Natural killer cell (primary cell): ENCODE measurements around the gene ARSI. TPM values are rescaled to one million over a fixed set of nuclear protein-coding genes. Genes with fewer than 3 reads are reported as not detected.

Experiments
- ATAC-seq, 3 donors: fragments of 150-1000 bp in 2 of 3; fragments of 200-7000 bp in 1 of 3; cut with Tn5 transposase; 1 replicate in 1 of 3; 2 replicates in 2 of 3; pipeline ENCODE4 v1.10.0; 2021; ENCODE audit warnings: mild to moderate bottlenecking in 2 of 3, moderate library complexity in 2 of 3
- DNase-seq, 2 donors: peaks; one replicate each; pipeline versions ENCODE4 v3.0.0 to v3.0.0-alpha.2; 2013 to 2021; ENCODE audit warnings: mixed read lengths in 1 of 2
- H3K27ac ChIP-seq: one replicate; pipeline ENCODE4 v1.5.1; 2013; ENCODE audit warnings: mild to moderate bottlenecking, low read length
- H3K27me3 ChIP-seq: one replicate; pipeline ENCODE4 v1.6.1; 2013; ENCODE audit warnings: low read length; ENCODE audit not compliant: control insufficient read depth, insufficient read depth
- H3K36me3 ChIP-seq: one replicate; pipeline ENCODE4 v1.6.1; 2013; ENCODE audit warnings: low read length; ENCODE audit not compliant: control insufficient read depth, insufficient read depth
- H3K4me1 ChIP-seq: one replicate; pipeline ENCODE4 v1.6.1; 2013; ENCODE audit warnings: low read length; ENCODE audit not compliant: control insufficient read depth, insufficient read depth
- H3K4me3 ChIP-seq: one replicate; pipeline ENCODE4 v1.5.1; 2013; ENCODE audit warnings: low read length
- H3K9me3 ChIP-seq: one replicate; pipeline ENCODE4 v1.6.1; 2013; ENCODE audit warnings: low read length; ENCODE audit not compliant: control insufficient read depth, insufficient read depth
- H3K27ac Mint-ChIP-seq, 2 donors: one replicate each; pipeline ENCODE4 v1.8.0; 2022; ENCODE audit warnings: mild to moderate bottlenecking in 2 of 2, mixed read lengths in 2 of 2, moderate library complexity in 1 of 2
- H3K27me3 Mint-ChIP-seq, 2 donors: one replicate each; pipeline ENCODE4 v1.8.0; 2022; ENCODE audit warnings: low read depth in 2 of 2, mixed read lengths in 2 of 2
- H3K36me3 Mint-ChIP-seq: one replicate; pipeline ENCODE4 v1.8.0; 2022; ENCODE audit warnings: mixed read lengths
- H3K4me1 Mint-ChIP-seq, 2 donors: one replicate each; pipeline ENCODE4 v1.8.0; 2022; ENCODE audit warnings: mixed read lengths in 2 of 2
- H3K4me3 Mint-ChIP-seq: one replicate; pipeline ENCODE4 v1.8.0; 2022; ENCODE audit warnings: mild to moderate bottlenecking, moderate library complexity, mixed read lengths
- H3K9me3 Mint-ChIP-seq, 2 donors: one replicate each; pipeline ENCODE4 v1.8.0; 2022; ENCODE audit warnings: mixed read lengths in 2 of 2
- CTCF ChIP-seq: fragments of 200-600 bp; IDR thresholded peaks from one replicate; pipeline ENCODE4 v1.8.0; 2022; ENCODE audit warnings: antibody characterized with exemption
- WGBS: methylation state at CpG from one replicate; pipeline ENCODE4 v1.1.7; 2013; ENCODE audit warnings: missing lambda C conversion rate; ENCODE audit not compliant: insufficient coverage; 5-methylcytosine and 5-hydroxymethylcytosine counted together
- intact Hi-C: fragments of 100-400 bp; cut with micrococcal nuclease; formaldehyde crosslinking; loops from one replicate; pipeline ENCODE4 v1.14.2; 2022
- total RNA-seq, 4 donors: library from RNA; stranded (reverse); fragments of 120-200 nt in 1 of 4; gene quantifications; one replicate each; pipeline versions ENCODE4 v1.2.3 to v1.2.4, GENCODE V29; 2013 to 2022

The ARSI gene
- total RNA-seq, 3 donors from 2014 or later (not counting 1 experiment from before 2014, with no cell fraction given), result 0.19 TPM; not detected in 2

DNA sequence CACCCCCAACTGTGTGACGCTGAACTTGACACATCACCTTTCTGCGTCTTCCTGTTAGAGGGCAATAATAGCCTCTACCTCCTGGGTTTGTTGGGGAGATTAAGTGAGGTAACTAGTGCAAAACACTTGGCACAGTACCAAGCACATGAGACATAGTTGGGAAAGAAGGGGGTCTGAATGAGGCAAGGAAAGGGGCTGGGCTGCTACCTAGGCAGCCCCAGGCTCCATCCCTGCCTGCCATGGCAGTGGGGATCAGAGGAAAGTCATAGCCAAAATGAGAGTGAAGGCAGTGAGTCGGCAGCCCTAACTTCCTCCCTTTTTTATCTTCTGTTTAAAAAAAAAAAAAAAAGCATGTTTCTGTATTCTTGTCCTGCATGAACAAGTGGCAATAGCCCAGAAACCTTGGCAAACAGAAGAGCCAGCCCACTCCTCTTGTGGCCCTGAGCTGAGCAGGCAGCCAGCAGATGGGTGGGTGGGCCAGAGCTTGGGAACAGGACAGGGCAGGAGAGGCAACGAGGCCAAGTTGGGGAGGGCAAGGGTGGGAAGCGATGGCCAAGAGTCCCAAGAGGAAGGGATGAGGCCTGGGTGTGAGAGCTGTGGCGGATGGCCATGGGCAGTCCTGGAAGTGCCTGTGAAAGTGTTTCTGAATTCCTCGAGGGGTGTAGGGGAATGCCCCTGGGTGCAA lies 24.5 kb downstream of the ARSI start:
- no peaks in the 10 kb centered on the region for H3K9me3 ChIP-seq
- no peaks in the 10 kb centered on the region for H3K36me3 ChIP-seq
- no peaks in the 10 kb centered on the region for H3K9me3 Mint-ChIP-seq
- ATAC-seq (no peak), DNase-seq (no peak)
- no peaks in the 10 kb centered on the region for H3K27me3 ChIP-seq
- H3K36me3 Mint-ChIP-seq, result no peaks in the 10 kb centered on the region
- peaks cover 0 to 14% of the 10 kb centered on the region in 2 donors for H3K27me3 Mint-ChIP-seq
- TF ChIP-seq CTCF, result no peak
- no peak overlapping the region for H3K4me3 ChIP-seq
- H3K4me1 ChIP-seq, result no peaks in the 10 kb centered on the region
- no peak overlapping the region for H3K27ac Mint-ChIP-seq
- intact Hi-C loops, result no loop called here
- no peak overlapping the region for H3K27ac ChIP-seq
- no peaks in the 10 kb centered on the region for H3K4me1 Mint-ChIP-seq
- 69% methylated on average over 6 of the region's 7 CpGs for WGBS
- no peak overlapping the region for H3K4me3 Mint-ChIP-seq

DNA sequence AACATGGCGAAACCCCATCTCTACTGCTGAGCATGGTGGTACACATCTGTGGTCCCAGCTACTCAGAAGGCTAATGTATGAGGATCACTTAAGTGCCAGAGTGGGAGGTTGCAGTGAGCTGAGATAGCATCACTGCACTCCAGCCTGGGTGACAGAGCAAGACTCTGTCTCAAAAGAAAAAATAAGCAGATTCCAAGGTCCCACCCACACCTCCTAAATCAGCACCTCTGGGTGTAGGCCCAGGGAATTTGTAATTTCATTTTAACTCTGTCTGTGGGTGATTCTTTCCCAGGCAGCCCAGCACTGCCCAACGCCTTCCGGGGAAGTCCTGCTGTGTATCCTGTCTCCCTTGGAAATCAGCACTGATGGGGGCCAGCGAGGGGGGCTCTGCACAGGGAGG lies 25.7 kb downstream of the ARSI start:
- Histone ChIP-seq H3K36me3 (no peaks in the 10 kb centered on the region), H3K27ac (no peak overlapping the region), H3K4me3 (no peak overlapping the region), H3K9me3 (no peaks in the 10 kb centered on the region), H3K27me3 (no peaks in the 10 kb centered on the region), H3K4me1 (no peaks in the 10 kb centered on the region)
- Mint-ChIP-seq H3K4me1 (no peaks in the 10 kb centered on the region), H3K4me3 (no peak overlapping the region), H3K36me3 (no peaks in the 10 kb centered on the region), H3K27me3 (peaks cover 0 to 18% of the 10 kb centered on the region in 2 donors), H3K9me3 (no peaks in the 10 kb centered on the region), H3K27ac (no peak overlapping the region)
- ATAC-seq, result no peak
- TF ChIP-seq CTCF, result no peak
- intact Hi-C loops, result no loop called here
- WGBS, result 86% methylated on average over 4 of the region's 4 CpGs
- DNase-seq, result no peak

DNA sequence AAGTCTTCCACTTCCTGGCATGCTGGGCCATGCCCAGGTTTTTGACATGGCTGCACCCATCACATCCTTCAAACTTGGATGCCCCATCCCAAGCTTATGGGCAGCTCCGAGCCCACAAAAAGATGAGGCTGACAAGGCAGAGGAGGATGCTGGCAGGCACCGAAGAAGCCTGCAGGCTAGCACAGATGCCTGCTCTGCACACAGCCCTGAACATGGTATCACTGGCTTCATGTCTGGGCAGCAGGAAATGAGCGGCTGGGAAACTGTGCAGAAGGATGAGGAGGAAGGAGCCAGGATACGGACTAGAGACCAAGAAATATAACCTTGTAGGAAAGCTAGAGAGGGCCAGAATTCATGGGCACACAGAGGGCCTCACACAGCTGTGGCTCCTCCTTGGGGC lies 27.9 kb downstream of the ARSI start:
- no peaks in the 10 kb centered on the region for H3K27me3 ChIP-seq
- no peaks in the 10 kb centered on the region for H3K36me3 ChIP-seq
- H3K27ac Mint-ChIP-seq, result no peak overlapping the region
- H3K4me1 ChIP-seq, result no peaks in the 10 kb centered on the region
- no peak for TF ChIP-seq CTCF
- no peak for ATAC-seq
- intact Hi-C loops, result no loop called here
- no peak overlapping the region for H3K27ac ChIP-seq
- H3K9me3 ChIP-seq, result no peaks in the 10 kb centered on the region
- no peak overlapping the region for H3K4me3 ChIP-seq
- H3K4me1 Mint-ChIP-seq, result no peaks in the 10 kb centered on the region
- peaks cover 0 to 16% of the 10 kb centered on the region in 2 donors for H3K27me3 Mint-ChIP-seq
- H3K4me3 Mint-ChIP-seq, result no peak overlapping the region
- no peak for DNase-seq
- no peaks in the 10 kb centered on the region for H3K36me3 Mint-ChIP-seq
- no peaks in the 10 kb centered on the region for H3K9me3 Mint-ChIP-seq
- 94% methylated on average over 4 of the region's 4 CpGs for WGBS

GRCh38 chr5:150272531-150272930 lies 30.2 kb downstream of the ARSI start:
- Mint-ChIP-seq H3K36me3 (no peaks in the 10 kb centered on the region), H3K4me3 (no peak overlapping the region), H3K27me3 (peaks cover 0 to 10% of the 10 kb centered on the region in 2 donors), H3K27ac (no peak overlapping the region), H3K9me3 (no peaks in the 10 kb centered on the region), H3K4me1 (no peaks in the 10 kb centered on the region)
- DNase-seq, result peak in 1 of 2 donors; percentile 35
- H3K4me1 ChIP-seq, result no peaks in the 10 kb centered on the region
- H3K4me3 ChIP-seq, result no peak overlapping the region
- intact Hi-C loops, result loop anchor here (1.0 kb wide), 1 partner anchor 164 kb away; no protein-coding TSS in a partner anchor
- 84% methylated on average over 4 of the region's 5 CpGs for WGBS
- peak in 1 of 3 donors; percentile 44 for ATAC-seq
- H3K9me3 ChIP-seq, result no peaks in the 10 kb centered on the region
- no peaks in the 10 kb centered on the region for H3K36me3 ChIP-seq
- no peak for TF ChIP-seq CTCF
- H3K27me3 ChIP-seq, result no peaks in the 10 kb centered on the region
- no peak overlapping the region for H3K27ac ChIP-seq
